H9 (cell line): ENCODE data around the gene FLACC1. TPM values are rescaled to one million over a fixed set of nuclear protein-coding genes. Genes with fewer than 3 reads are reported as not detected.

ENCODE experiments used
- DNase-seq: peaks from one replicate; pipeline ENCODE4 v3.0.0-alpha.2; 2017
- H2AFZ ChIP-seq: one replicate; pipeline ENCODE4 v1.6.1; 2013; ENCODE audit warnings: mild to moderate bottlenecking, low read length, control low read depth, moderate library complexity
- H2AK5ac ChIP-seq: 2 replicates; pipeline ENCODE4 v1.6.1; 2013; ENCODE audit warnings: low read length, control low read depth, mixed read lengths; ENCODE audit not compliant: insufficient read length
- H2BK120ac ChIP-seq: one replicate; pipeline ENCODE4 v1.6.1; 2013; ENCODE audit warnings: low read depth, mild to moderate bottlenecking, low read length, control low read depth, inconsistent platforms; ENCODE audit not compliant: poor library complexity, severe bottlenecking
- H2BK12ac ChIP-seq: 2 replicates; pipeline ENCODE4 v1.6.1; 2013; ENCODE audit warnings: low read length, control low read depth, mixed read lengths, low read depth; ENCODE audit not compliant: insufficient read length
- H2BK15ac ChIP-seq: 2 replicates; pipeline ENCODE4 v1.6.1; 2013; ENCODE audit warnings: low read depth, low read length, control low read depth
- H2BK20ac ChIP-seq: one replicate; pipeline ENCODE4 v1.6.1; 2013; ENCODE audit warnings: low read depth, mild to moderate bottlenecking, low read length, control low read depth, inconsistent platforms; ENCODE audit not compliant: poor library complexity, severe bottlenecking
- H2BK5ac ChIP-seq: 2 replicates; pipeline ENCODE4 v1.6.1; 2013; ENCODE audit warnings: low read length, control low read depth, mixed read lengths; ENCODE audit not compliant: insufficient read length
- H3K14ac ChIP-seq: 2 replicates; pipeline ENCODE4 v1.6.1; 2013; ENCODE audit warnings: low read length, control low read depth; ENCODE audit not compliant: insufficient read depth
- H3K18ac ChIP-seq: 2 replicates; pipeline ENCODE4 v1.6.1; 2013; ENCODE audit warnings: low read depth, mild to moderate bottlenecking, mixed read lengths, low read length, control low read depth; ENCODE audit not compliant: insufficient read length
- H3K23ac ChIP-seq: 2 replicates; pipeline ENCODE4 v1.6.1; 2013; ENCODE audit warnings: low read length, control low read depth, mixed read lengths, low read depth; ENCODE audit not compliant: insufficient read length
- H3K23me2 ChIP-seq: 2 replicates; pipeline ENCODE4 v1.6.1; 2013; ENCODE audit warnings: low read depth, mild to moderate bottlenecking, mixed read lengths, low read length, control low read depth; ENCODE audit not compliant: insufficient read length, poor library complexity, severe bottlenecking
- H3K27ac ChIP-seq: 2 replicates; pipeline ENCODE4 v1.5.1; 2013; ENCODE audit warnings: low read length, control low read depth, mixed read lengths, low read depth; ENCODE audit not compliant: insufficient read length
- H3K27me3 ChIP-seq: 2 replicates; pipeline ENCODE4 v1.6.1; 2013; ENCODE audit warnings: low read length, control low read depth, inconsistent platforms; ENCODE audit not compliant: insufficient read depth
- H3K4ac ChIP-seq: 2 replicates; pipeline ENCODE4 v1.6.1; 2013; ENCODE audit warnings: low read depth, mild to moderate bottlenecking, control low read depth, inconsistent platforms, low read length, moderate library complexity
- H3K4me1 ChIP-seq: 2 replicates; pipeline ENCODE4 v1.6.1; 2013; ENCODE audit warnings: low read length, control low read depth, inconsistent platforms; ENCODE audit not compliant: insufficient read depth
- H3K4me2 ChIP-seq: 2 replicates; pipeline ENCODE4 v1.6.1; 2013; ENCODE audit warnings: low read length, control low read depth, mixed read lengths; ENCODE audit not compliant: insufficient read length, insufficient read depth
- H3K56ac ChIP-seq: 2 replicates; pipeline ENCODE4 v1.6.1; 2013; ENCODE audit warnings: low read depth, mild to moderate bottlenecking, mixed read lengths, low read length, control low read depth; ENCODE audit not compliant: insufficient read length
- H3K79me1 ChIP-seq: 2 replicates; pipeline ENCODE4 v1.6.1; 2013; ENCODE audit warnings: low read depth, mild to moderate bottlenecking, moderate library complexity, low read length, control low read depth, inconsistent platforms; ENCODE audit not compliant: insufficient read depth, poor library complexity, severe bottlenecking
- H3K79me2 ChIP-seq: 2 replicates; pipeline ENCODE4 v1.6.1; 2013; ENCODE audit warnings: low read length, control low read depth, inconsistent platforms; ENCODE audit not compliant: insufficient read depth
- H3K9ac ChIP-seq: 2 replicates; pipeline ENCODE4 v1.6.1; 2013; ENCODE audit warnings: low read length, control low read depth, mixed read lengths; ENCODE audit not compliant: insufficient read length; ENCODE audit errors: extremely low read depth
- H3K9me3 ChIP-seq: one replicate; pipeline ENCODE4 v1.6.1; 2013; ENCODE audit warnings: low read depth, low read length, inconsistent platforms; ENCODE audit not compliant: control insufficient read depth
- H3T11ph ChIP-seq: one replicate; pipeline ENCODE4 v1.6.1; 2013; ENCODE audit warnings: mild to moderate bottlenecking, low read length, control low read depth, inconsistent platforms
- H4K20me1 ChIP-seq: one replicate; pipeline ENCODE4 v1.6.1; 2013; ENCODE audit not compliant: control insufficient read depth, insufficient read length, insufficient read depth
- H4K5ac ChIP-seq: 2 replicates; pipeline ENCODE4 v1.6.1; 2013; ENCODE audit warnings: low read depth, mild to moderate bottlenecking, mixed read lengths, low read length, control low read depth; ENCODE audit not compliant: insufficient read length
- H4K8ac ChIP-seq: replicated peaks from 2 replicates; pipeline ENCODE4 v1.6.1; 2013; ENCODE audit warnings: low read length, control low read depth, mixed read lengths, low read depth; ENCODE audit not compliant: insufficient read length
- H4K91ac ChIP-seq: 2 replicates; pipeline ENCODE4 v1.6.1; 2013; ENCODE audit warnings: low read depth, mild to moderate bottlenecking, moderate library complexity, mixed read lengths, low read length, control low read depth; ENCODE audit not compliant: insufficient read length
- H3K27ac Mint-ChIP-seq, 3 experiments: 2 replicates in 2 of 3; 3 replicates in 1 of 3; pipeline ENCODE4 v1.8.0; 2020 to 2021; ENCODE audit warnings: mixed read lengths in 3 of 3, mild to moderate bottlenecking in 1 of 3, moderate library complexity in 1 of 3
- H3K27me3 Mint-ChIP-seq: 2 replicates; pipeline ENCODE4 v1.8.0; 2021; ENCODE audit warnings: low read depth, mild to moderate bottlenecking, moderate library complexity, mixed read lengths
- H3K36me3 Mint-ChIP-seq, 3 experiments: 2 replicates in 2 of 3; 3 replicates in 1 of 3; pipeline ENCODE4 v1.8.0; 2020 to 2021; ENCODE audit warnings: low read depth in 3 of 3, mixed read lengths in 3 of 3; ENCODE audit not compliant: insufficient read depth in 1 of 3
- H3K4me1 Mint-ChIP-seq, 2 experiments: 2 replicates each; pipeline ENCODE4 v1.8.0; 2020; ENCODE audit warnings: mixed read lengths in 2 of 2
- H3K4me3 Mint-ChIP-seq, 2 experiments: 2 replicates in 1 of 2; 3 replicates in 1 of 2; pipeline ENCODE4 v1.8.0; 2020 to 2021; ENCODE audit warnings: mild to moderate bottlenecking in 2 of 2, mixed read lengths in 2 of 2, moderate library complexity in 1 of 2
- H3K9me3 Mint-ChIP-seq, 2 experiments: 2 replicates in 1 of 2; 3 replicates in 1 of 2; pipeline ENCODE4 v1.8.0; 2020; ENCODE audit warnings: mild to moderate bottlenecking in 2 of 2, mixed read lengths in 2 of 2, moderate library complexity in 1 of 2
- WGBS: extraction: QIAGEN DNeasy Blood & Tissue Kit; methylation state at CpG from one replicate; pipeline ENCODE4 v1.1.7; 2013; ENCODE audit warnings: missing lambda C conversion rate, low lambda C conversion rate, mixed read lengths; ENCODE audit not compliant: insufficient read length; ENCODE audit errors: extremely low coverage; 5-methylcytosine and 5-hydroxymethylcytosine counted together
- total RNA-seq: library from RNA; stranded (reverse); gene quantifications from 2 replicates; pipeline ENCODE4 v1.2.1, GENCODE V29; 2021
- TF ChIP-seq, protein P1 (sequence below): fragments of 200-600 bp; sonication (generic); conservative IDR thresholded peaks from 3 replicates; pipeline ENCODE4 v1.8.0; 2021; ENCODE audit warnings: antibody characterized with exemption, mild to moderate bottlenecking

FLACC1 gene
- total RNA-seq, 1 experiment from 2014 or later, result 0.42 TPM

DNA sequence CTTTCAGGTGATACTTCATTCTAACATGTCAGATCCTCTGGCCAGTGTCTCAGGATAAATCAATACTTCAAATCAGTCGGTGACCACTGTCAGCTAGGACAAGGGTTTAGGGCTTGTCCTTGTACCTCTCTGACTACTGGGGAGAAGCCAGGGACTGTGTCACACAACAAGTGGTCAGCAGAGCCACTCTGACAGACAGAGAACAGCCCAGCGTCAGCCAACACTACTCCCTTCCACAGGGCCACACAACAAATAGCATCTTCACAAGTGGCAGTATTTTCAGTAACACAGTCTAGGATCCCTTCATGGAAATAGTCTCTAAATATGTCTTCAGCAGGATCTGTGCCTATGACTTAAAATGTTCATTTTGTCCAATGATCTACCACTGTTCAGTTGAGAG lies 14.2 kb downstream of the FLACC1 start:
- Histone ChIP-seq H3K9ac (no peak overlapping the region), H4K91ac (no peak overlapping the region), H2BK15ac (no peak overlapping the region), H3K23ac (no peak overlapping the region), H3T11ph (no peak overlapping the region), H2BK20ac (no peak overlapping the region), H2AFZ (no peak overlapping the region), H3K23me2 (no peaks in the 10 kb centered on the region), H3K4me2 (no peak overlapping the region), H4K20me1 (no peaks in the 10 kb centered on the region), H3K79me2 (no peaks in the 10 kb centered on the region), H2BK5ac (no peak overlapping the region), H2BK12ac (no peak overlapping the region), H3K18ac (no peak overlapping the region), H2AK5ac (no peak overlapping the region), H3K4me1 (no peaks in the 10 kb centered on the region), H4K5ac (no peak overlapping the region), H3K79me1 (no peaks in the 10 kb centered on the region), H2BK120ac (no peak overlapping the region), H3K27ac (no peak overlapping the region), H3K9me3 (no peaks in the 10 kb centered on the region), H3K27me3 (no peaks in the 10 kb centered on the region), H3K4ac (no peak overlapping the region), H3K56ac (no peak overlapping the region), H3K14ac (no peak overlapping the region), H4K8ac (no peak overlapping the region)
- no peaks in the 10 kb centered on the region for H3K9me3 Mint-ChIP-seq
- DNase-seq, result no peak
- peaks cover 7 to 8% of the 10 kb centered on the region in 2 experiments; a peak in 3 of 4 replicates for H3K4me1 Mint-ChIP-seq
- no peaks in the 10 kb centered on the region; a peak in 1 of 7 replicates for H3K36me3 Mint-ChIP-seq
- TF ChIP-seq, protein P1, sequence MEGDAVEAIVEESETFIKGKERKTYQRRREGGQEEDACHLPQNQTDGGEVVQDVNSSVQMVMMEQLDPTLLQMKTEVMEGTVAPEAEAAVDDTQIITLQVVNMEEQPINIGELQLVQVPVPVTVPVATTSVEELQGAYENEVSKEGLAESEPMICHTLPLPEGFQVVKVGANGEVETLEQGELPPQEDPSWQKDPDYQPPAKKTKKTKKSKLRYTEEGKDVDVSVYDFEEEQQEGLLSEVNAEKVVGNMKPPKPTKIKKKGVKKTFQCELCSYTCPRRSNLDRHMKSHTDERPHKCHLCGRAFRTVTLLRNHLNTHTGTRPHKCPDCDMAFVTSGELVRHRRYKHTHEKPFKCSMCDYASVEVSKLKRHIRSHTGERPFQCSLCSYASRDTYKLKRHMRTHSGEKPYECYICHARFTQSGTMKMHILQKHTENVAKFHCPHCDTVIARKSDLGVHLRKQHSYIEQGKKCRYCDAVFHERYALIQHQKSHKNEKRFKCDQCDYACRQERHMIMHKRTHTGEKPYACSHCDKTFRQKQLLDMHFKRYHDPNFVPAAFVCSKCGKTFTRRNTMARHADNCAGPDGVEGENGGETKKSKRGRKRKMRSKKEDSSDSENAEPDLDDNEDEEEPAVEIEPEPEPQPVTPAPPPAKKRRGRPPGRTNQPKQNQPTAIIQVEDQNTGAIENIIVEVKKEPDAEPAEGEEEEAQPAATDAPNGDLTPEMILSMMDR, result no peak
- H3K27me3 Mint-ChIP-seq, result no peaks in the 10 kb centered on the region
- H3K4me3 Mint-ChIP-seq, result no peak overlapping the region
- no peak overlapping the region for H3K27ac Mint-ChIP-seq
- WGBS, result no CpG with 5 or more reads among the region's 2 CpGs
